ENCODE results near the gene ANKRD44.
"Not testable (repeated sequence)": the region's sequence is repeated elsewhere in the genome, so short reads cannot be mapped to it uniquely, and the experiment has no call there.

DNA sequence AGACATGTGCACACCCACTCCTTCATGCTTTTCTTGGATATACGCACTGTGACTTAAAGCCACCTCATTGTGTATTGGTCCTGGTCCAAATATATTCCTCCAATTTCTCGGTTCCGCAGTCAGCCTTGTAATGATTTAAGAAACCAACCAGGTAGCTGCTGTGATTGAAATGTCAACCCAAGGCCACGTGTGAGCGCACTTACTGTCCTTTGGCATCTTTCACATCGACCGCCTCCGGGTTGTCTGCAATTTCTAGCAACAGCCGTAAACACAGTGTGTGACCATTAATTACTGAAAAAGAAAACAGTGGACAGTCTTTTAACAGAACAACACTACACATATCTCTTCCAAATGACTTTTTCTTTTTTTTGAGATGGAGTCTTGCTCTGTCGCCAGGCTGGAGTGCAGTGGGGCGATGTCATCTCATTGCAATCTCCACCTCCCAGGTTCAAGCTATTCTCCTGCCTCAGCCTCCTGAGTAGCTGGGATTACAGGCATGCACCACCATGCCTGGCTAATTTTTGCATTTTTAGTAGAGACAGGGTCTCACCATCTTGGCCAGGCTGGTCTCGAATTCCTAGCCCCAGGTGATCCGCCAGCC is 301.7 kb downstream of the ANKRD44 start:
- TF ChIP-seq, protein P1, sequence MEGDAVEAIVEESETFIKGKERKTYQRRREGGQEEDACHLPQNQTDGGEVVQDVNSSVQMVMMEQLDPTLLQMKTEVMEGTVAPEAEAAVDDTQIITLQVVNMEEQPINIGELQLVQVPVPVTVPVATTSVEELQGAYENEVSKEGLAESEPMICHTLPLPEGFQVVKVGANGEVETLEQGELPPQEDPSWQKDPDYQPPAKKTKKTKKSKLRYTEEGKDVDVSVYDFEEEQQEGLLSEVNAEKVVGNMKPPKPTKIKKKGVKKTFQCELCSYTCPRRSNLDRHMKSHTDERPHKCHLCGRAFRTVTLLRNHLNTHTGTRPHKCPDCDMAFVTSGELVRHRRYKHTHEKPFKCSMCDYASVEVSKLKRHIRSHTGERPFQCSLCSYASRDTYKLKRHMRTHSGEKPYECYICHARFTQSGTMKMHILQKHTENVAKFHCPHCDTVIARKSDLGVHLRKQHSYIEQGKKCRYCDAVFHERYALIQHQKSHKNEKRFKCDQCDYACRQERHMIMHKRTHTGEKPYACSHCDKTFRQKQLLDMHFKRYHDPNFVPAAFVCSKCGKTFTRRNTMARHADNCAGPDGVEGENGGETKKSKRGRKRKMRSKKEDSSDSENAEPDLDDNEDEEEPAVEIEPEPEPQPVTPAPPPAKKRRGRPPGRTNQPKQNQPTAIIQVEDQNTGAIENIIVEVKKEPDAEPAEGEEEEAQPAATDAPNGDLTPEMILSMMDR (conservative IDR thresholded peaks at IDR 0.05 in 1 of 2, IDR thresholded peaks at IDR 0.05 in 1 of 2; ENCODE audit: extremely low read depth in 1 of 2, insufficient read depth in 1 of 2, low read depth in 1 of 2, low read length in 2 of 2) = not testable (repeated sequence)
- TF ChIP-seq EZH2 (IDR thresholded peaks at IDR 0.05; ENCODE audit: borderline replicate concordance, low read length) = not testable (repeated sequence)

All from mammary epithelial cell (primary cell).